ENCODE data around the gene GDF10. TPM values are rescaled to one million over a fixed set of nuclear protein-coding genes. Genes with fewer than 3 reads are reported as not detected.
A peak's percentile ranks its signal among the peaks of the same experiment; 100 is the strongest.

GDF10 gene
- total RNA-seq, 2 experiments from 2014 or later = 1.4 to 1.5 TPM

- DNase-seq (no peak), ATAC-seq (no peak)
- POLR2A ChIA-PET = interaction anchor here (0.8 kb wide), 1 partner anchor 26 kb away, joined by 3 read pairs; no protein-coding TSS in a partner anchor
- Mint-ChIP-seq H3K27ac (no peak overlapping the region), H3K4me1 (ENCODE audit: low read depth) (peaks cover 29% of the 10 kb centered on the region), H3K36me3 (ENCODE audit: low read depth) (no peaks in the 10 kb centered on the region), H3K9me3 (no peaks in the 10 kb centered on the region), H3K4me3 (no peak overlapping the region), H3K27me3 (no peaks in the 10 kb centered on the region)
- CTCF ChIA-PET = interaction anchor here (1.2 to 2.7 kb wide), 4 partner anchors 9 to 282 kb away, joined by 3 to 16 read pairs (median 10); no protein-coding TSS in a partner anchor
- TF ChIP-seq CTCF (IDR thresholded peaks at IDR 0.05) = no peak
- intact Hi-C loops (cut with micrococcal nuclease) = no loop called here
Observed at GRCh38 chr10:47306387-47307210, 6.6 kb downstream of the GDF10 start.

- POLR2A ChIA-PET = no interaction called here
- Mint-ChIP-seq H3K4me3 (no peak overlapping the region), H3K9me3 (no peaks in the 10 kb centered on the region), H3K36me3 (ENCODE audit: low read depth) (no peaks in the 10 kb centered on the region), H3K4me1 (ENCODE audit: low read depth) (peaks cover 29% of the 10 kb centered on the region), H3K27ac (no peak overlapping the region), H3K27me3 (no peaks in the 10 kb centered on the region)
- DNase-seq (no peak), ATAC-seq (no peak)
- no peak for TF ChIP-seq CTCF (IDR thresholded peaks at IDR 0.05)
- intact Hi-C loops (cut with micrococcal nuclease) = no loop called here
- CTCF ChIA-PET = interaction anchor here (1.2 to 2.7 kb wide), 4 partner anchors 10 to 283 kb away, joined by 3 to 15 read pairs (median 4); no protein-coding TSS in a partner anchor
Observed at GRCh38 chr10:47307381-47307780, 7.4 kb downstream of the GDF10 start.

- H3K4me1 Mint-ChIP-seq (ENCODE audit: low read depth) = peaks cover 29% of the 10 kb centered on the region
Observed at GRCh38 chr10:47308775-47309174, 8.8 kb downstream of the GDF10 start.

GRCh38 chr10:47309408-47310089, 9.6 kb downstream of the GDF10 start:
- peak; percentile 38 for DNase-seq
- Mint-ChIP-seq H3K4me3 (no peak overlapping the region), H3K4me1 (ENCODE audit: low read depth) (peaks cover 29% of the 10 kb centered on the region), H3K36me3 (ENCODE audit: low read depth) (no peaks in the 10 kb centered on the region), H3K27ac (no peak overlapping the region), H3K27me3 (no peaks in the 10 kb centered on the region), H3K9me3 (no peaks in the 10 kb centered on the region)
- ChIA-PET CTCF (interaction anchor here (1.1 to 6.9 kb wide), 4 partner anchors 262 to 284 kb away, joined by 3 to 204 read pairs (median 36); no protein-coding TSS in a partner anchor), POLR2A (no interaction called here)
- no peak for ATAC-seq
- intact Hi-C loops (cut with micrococcal nuclease) = no loop called here
- TF ChIP-seq CTCF (IDR thresholded peaks at IDR 0.05) = peak; percentile 65

More at GRCh38 chr10:47308775-47309174, 8.8 kb downstream of the GDF10 start:
- POLR2A ChIA-PET = no interaction called here
- CTCF ChIA-PET = interaction anchor here (1.1 to 2.7 kb wide), 2 partner anchors 261 to 283 kb away, joined by 3 to 15 read pairs; no protein-coding TSS in a partner anchor
- ATAC-seq = no peak
- no peak for DNase-seq
- intact Hi-C loops (cut with micrococcal nuclease) = no loop called here
- no peaks in the 10 kb centered on the region for H3K9me3 Mint-ChIP-seq
- H3K4me3 Mint-ChIP-seq = no peak overlapping the region
- TF ChIP-seq CTCF (IDR thresholded peaks at IDR 0.05) = no peak
- no peak overlapping the region for H3K27ac Mint-ChIP-seq
- no peaks in the 10 kb centered on the region for H3K36me3 Mint-ChIP-seq (ENCODE audit: low read depth)
- H3K27me3 Mint-ChIP-seq = no peaks in the 10 kb centered on the region
